ENCODE measurements around the gene MRPL45.
A peak's percentile ranks its signal among the peaks of the same experiment; 100 is the strongest.
"Not testable (repeated sequence)": the region's sequence is repeated elsewhere in the genome, so short reads cannot be mapped to it uniquely, and the experiment has no call there.

The MRPL45 gene

GRCh38 chr17:38296834-38297517 is at the start of gene MRPL45:
TSS of gene MRPL45 (plus strand) at chr17:38297168. CDS start at chr17:38297184, 16 bp downstream.
- not testable (repeated sequence) for FAIRE-seq
- peak; percentile 50 for TF ChIP-seq POLR2A (IDR thresholded peaks at IDR 0.05; ENCODE audit: low read depth, low read length)
- peak; percentile 72 for DNase-seq (ENCODE audit: insufficient read length, low spot score)

GRCh38 chr17:38253191-38253590 is 43.8 kb upstream of the MRPL45 start:
- FAIRE-seq = not testable (repeated sequence)

GRCh38 chr17:38254357-38254756 is 42.6 kb upstream of the MRPL45 start:
- DNase-seq (ENCODE audit: insufficient read length, low spot score); FAIRE-seq: not testable (repeated sequence)

More at GRCh38 chr17:38253191-38253590, 43.8 kb upstream of the MRPL45 start:
- DNase-seq (ENCODE audit: insufficient read length, low spot score) = not testable (repeated sequence)

- peak; percentile 44 for DNase-seq (ENCODE audit: insufficient read length, low spot score)
- not testable (repeated sequence) for FAIRE-seq
Measured at GRCh38 chr17:38257013-38257621, 39.9 kb upstream of the MRPL45 start.

DNA sequence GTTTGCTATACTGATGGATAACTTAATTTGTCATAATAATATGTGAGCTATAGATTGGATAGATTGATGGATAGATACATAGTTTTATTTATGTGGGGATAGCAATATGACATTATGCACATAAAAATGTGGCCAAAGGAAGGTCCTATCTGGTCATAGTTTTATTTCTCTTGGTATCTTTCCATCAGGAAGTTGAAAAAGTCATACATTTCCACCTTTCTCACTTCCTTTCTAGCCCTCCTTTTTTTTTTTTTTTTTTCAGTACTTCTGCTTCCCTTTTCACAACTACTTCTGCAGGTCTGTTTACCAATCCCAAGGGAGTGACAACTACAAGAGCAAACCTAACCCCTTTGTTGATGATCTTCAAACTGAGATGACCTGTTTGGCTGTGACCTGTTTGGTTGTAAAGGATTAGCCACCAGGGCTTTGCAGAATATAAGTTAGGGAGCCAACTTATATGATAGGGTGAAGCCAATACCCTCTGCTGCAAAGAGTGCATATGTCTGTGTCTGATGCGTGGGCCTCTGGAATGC is 30.9 kb upstream of the MRPL45 start:
- FAIRE-seq; DNase-seq (ENCODE audit: insufficient read length, low spot score): not testable (repeated sequence)

- not testable (repeated sequence) for FAIRE-seq; DNase-seq (ENCODE audit: insufficient read length, low spot score)
Measured at GRCh38 chr17:38266571-38266970, 30.4 kb upstream of the MRPL45 start.

DNA sequence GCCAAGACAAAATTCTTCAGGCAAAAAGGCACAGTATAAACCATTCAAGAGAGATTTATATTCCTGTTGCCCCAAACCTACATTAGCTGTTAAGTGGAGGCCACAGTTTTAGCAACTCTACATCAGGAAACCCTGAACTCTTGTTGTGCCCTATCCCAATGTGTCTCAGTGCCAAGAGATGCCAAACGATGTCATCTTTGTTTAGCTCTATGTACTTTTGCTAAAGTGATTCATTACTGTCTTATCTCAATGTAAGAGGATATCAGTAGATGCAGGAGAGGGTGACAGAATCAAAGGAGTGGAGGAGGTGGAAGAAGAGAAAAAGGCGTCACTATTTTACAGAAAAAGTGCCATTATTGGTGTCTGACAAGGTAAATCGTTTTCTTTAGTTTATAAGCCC is 28.8 kb upstream of the MRPL45 start:
- not testable (repeated sequence) for FAIRE-seq; DNase-seq (ENCODE audit: insufficient read length, low spot score)

GRCh38 chr17:38269045-38269444 is 27.9 kb upstream of the MRPL45 start:
- not testable (repeated sequence) for DNase-seq (ENCODE audit: insufficient read length, low spot score); FAIRE-seq

- not testable (repeated sequence) for DNase-seq (ENCODE audit: insufficient read length, low spot score); FAIRE-seq
Measured at GRCh38 chr17:38269552-38269951, 27.4 kb upstream of the MRPL45 start.

DNA sequence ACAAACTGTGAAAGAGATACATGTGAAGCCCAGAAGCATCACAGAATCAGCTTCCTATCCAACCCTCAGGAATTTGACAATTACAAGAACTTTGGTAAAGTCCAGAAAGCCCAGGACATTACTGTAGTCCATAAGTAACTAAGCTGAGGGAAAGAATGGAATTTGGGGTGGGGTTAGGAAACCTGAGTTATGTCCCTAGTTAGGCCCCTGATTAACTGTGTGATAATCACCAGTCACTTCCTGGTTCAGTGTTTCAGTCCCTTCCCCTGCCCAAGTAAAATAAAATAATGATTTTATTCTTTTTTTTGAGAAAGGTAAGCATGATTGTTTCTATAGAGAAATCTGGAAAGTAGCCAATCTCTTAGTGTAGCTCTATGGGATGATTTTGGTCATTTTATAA is 11.0 kb upstream of the MRPL45 start:
- FAIRE-seq; DNase-seq (ENCODE audit: insufficient read length, low spot score): not testable (repeated sequence)

GRCh38 chr17:38286501-38287091 is 10.4 kb upstream of the MRPL45 start:
- FAIRE-seq; DNase-seq (ENCODE audit: insufficient read length, low spot score): not testable (repeated sequence)

DNA sequence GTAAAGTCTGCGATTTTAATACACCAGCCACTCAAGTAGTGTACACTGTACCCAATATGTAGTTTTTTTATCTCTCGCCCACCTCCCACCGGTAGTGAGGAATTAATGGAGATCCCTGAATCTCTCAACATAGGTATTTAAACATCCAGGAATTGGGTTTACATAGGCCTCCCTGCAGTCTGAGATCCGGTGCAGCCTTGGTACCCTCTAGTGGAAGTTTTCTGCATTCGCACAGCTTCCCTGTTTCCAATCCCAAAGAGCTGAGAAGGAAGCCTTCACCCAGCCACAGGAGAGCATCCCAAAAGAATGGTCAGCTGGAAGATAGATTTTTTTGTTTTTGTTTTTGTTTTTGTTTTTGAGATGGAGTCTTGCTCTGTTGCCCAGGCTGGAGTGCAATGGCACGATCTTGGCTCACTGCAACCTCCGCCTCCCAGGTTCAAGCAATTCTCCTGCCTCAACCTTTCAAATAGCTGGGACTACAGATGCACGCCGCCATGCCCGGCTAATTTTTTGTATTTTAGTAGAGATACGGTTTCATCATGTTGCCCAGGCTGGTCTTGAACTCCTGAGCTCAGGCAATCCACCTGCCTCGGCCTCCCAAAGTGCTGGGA is 8.6 kb upstream of the MRPL45 start:
- FAIRE-seq; DNase-seq (ENCODE audit: insufficient read length, low spot score): not testable (repeated sequence)

GRCh38 chr17:38289760-38290159 is 7.2 kb upstream of the MRPL45 start:
- FAIRE-seq; DNase-seq (ENCODE audit: insufficient read length, low spot score): not testable (repeated sequence)

GRCh38 chr17:38295602-38296365 is 1.2 kb upstream of the MRPL45 start:
- DNase-seq (ENCODE audit: insufficient read length, low spot score); FAIRE-seq: not testable (repeated sequence)

Measured in H54 (cell line).